Hepatocyte (in vitro differentiated cells): Measurements from ENCODE around the gene PUS7.

Source experiments
- EZH2 ChIP-seq: fragments of 200-600 bp; sonication (generic); IDR thresholded peaks from 2 replicates; pipeline ENCODE4 v1.6.1; 2016; ENCODE audit warnings: antibody characterized with exemption, mild to moderate bottlenecking, borderline replicate concordance
- EZH2phosphoT487 ChIP-seq: fragments of 200-600 bp; sonication (generic); IDR thresholded peaks from one replicate; pipeline ENCODE4 v1.6.1; 2018; ENCODE audit warnings: antibody characterized with exemption, mild to moderate bottlenecking, low read depth, moderate library complexity; ENCODE audit not compliant: unreplicated experiment, severe bottlenecking
- TF ChIP-seq, protein P1 (sequence below): fragments of 200-600 bp; sonication (generic); IDR thresholded peaks from 2 replicates; pipeline ENCODE4 v1.5.1; 2016; ENCODE audit warnings: antibody characterized with exemption, mild to moderate bottlenecking; ENCODE audit not compliant: poor library complexity

DNA sequence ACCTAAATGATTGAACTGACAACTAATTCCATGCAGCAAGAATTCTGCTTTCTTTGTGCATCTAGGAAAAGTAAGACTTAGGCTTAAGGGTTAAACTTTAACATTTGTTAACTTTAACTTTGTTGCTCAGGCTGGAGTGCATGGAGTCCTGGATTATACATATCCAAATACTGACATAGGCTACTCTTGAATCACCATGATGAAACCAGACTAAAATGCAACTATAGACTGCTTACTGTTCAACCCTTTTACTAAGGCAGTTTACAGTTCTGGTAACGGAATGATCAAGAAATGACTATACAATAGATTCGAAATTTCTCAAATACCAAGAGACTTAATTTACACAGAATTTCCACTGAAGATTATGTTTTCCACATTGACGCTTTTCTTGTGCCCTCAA lies 52.0 kb downstream of the PUS7 start:
- no peak for TF ChIP-seq EZH2
- TF ChIP-seq, protein P1, sequence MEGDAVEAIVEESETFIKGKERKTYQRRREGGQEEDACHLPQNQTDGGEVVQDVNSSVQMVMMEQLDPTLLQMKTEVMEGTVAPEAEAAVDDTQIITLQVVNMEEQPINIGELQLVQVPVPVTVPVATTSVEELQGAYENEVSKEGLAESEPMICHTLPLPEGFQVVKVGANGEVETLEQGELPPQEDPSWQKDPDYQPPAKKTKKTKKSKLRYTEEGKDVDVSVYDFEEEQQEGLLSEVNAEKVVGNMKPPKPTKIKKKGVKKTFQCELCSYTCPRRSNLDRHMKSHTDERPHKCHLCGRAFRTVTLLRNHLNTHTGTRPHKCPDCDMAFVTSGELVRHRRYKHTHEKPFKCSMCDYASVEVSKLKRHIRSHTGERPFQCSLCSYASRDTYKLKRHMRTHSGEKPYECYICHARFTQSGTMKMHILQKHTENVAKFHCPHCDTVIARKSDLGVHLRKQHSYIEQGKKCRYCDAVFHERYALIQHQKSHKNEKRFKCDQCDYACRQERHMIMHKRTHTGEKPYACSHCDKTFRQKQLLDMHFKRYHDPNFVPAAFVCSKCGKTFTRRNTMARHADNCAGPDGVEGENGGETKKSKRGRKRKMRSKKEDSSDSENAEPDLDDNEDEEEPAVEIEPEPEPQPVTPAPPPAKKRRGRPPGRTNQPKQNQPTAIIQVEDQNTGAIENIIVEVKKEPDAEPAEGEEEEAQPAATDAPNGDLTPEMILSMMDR, result no peak
- TF ChIP-seq EZH2phosphoT487, result no peak
